HCT116 (cell line): Measurements from ENCODE around the gene EHD1.

Experiments used
- CTCF ChIP-seq, 3 experiments: fragments of 200-600 bp in 1 of 3; sonication (generic) in 1 of 3; IDR thresholded peaks in 2 of 3; conservative IDR thresholded peaks in 1 of 3; 2 replicates each; pipeline ENCODE4 v1.5.1; 2012 to 2017; ENCODE audit warnings: low read depth in 2 of 3, low read length in 2 of 3, antibody characterized with exemption in 1 of 3, borderline replicate concordance in 1 of 3, control low read depth in 1 of 3, mild to moderate bottlenecking in 1 of 3, mixed read lengths in 1 of 3, mixed run types in 1 of 3, moderate library complexity in 1 of 3; ENCODE audit not compliant: insufficient read depth in 1 of 3
- EZH2 ChIP-seq: fragments of 200-600 bp; sonication (generic); IDR thresholded peaks from 2 replicates; pipeline ENCODE4 v1.6.1; 2017; ENCODE audit warnings: antibody characterized with exemption, mixed run types
- EZH2phosphoT487 ChIP-seq: fragments of 200-600 bp; IDR thresholded peaks from 2 replicates; pipeline ENCODE4 v1.6.1; 2018; ENCODE audit warnings: antibody characterized with exemption, borderline replicate concordance
- JUND ChIP-seq: IDR thresholded peaks from 2 replicates; pipeline ENCODE4 v1.6.1; 2012
- MAX ChIP-seq: IDR thresholded peaks from 2 replicates; pipeline ENCODE4 v1.6.1; 2012
- POLR2A ChIP-seq: IDR thresholded peaks from 2 replicates; pipeline ENCODE4 v1.7.0; 2011; ENCODE audit warnings: borderline replicate concordance; ENCODE audit not compliant: insufficient read depth, insufficient read length; ENCODE audit errors: extremely low read depth
- YY1 ChIP-seq: IDR thresholded peaks from 2 replicates; pipeline ENCODE4 v1.6.1; 2011; ENCODE audit warnings: low read length, low read depth, moderate library complexity, mild to moderate bottlenecking; ENCODE audit not compliant: insufficient replicate concordance; ENCODE audit errors: extremely low read depth
- ZBTB33 ChIP-seq: IDR thresholded peaks from 2 replicates; pipeline ENCODE4 v1.6.1; 2011; ENCODE audit warnings: mild to moderate bottlenecking, low read length, moderate library complexity; ENCODE audit not compliant: insufficient replicate concordance; ENCODE audit errors: extremely low read depth
- ZNF274 ChIP-seq: fragments of 200-500 bp; sonication (Bioruptor generic); IDR thresholded peaks from 2 replicates; pipeline ENCODE4 v1.6.1; 2014; ENCODE audit warnings: mild to moderate bottlenecking, low read depth, low read length, inconsistent platforms

GRCh38 chr11:64826062-64826461 lies 52.4 kb downstream of the EHD1 start:
- TF ChIP-seq CTCF (IDR thresholded peaks at IDR 0.05 in 2 of 3, conservative IDR thresholded peaks at IDR 0.05 in 1 of 3; ENCODE audit: borderline replicate concordance in 1 of 3, insufficient read depth in 1 of 3, low read depth in 2 of 3, low read length in 2 of 3): no peak
- no peak for TF ChIP-seq EZH2phosphoT487
- TF ChIP-seq POLR2A: no peak
- TF ChIP-seq EZH2: no peak
- TF ChIP-seq ZNF274: no peak
- no peak for TF ChIP-seq MAX
- TF ChIP-seq ZBTB33: no peak
- no peak for TF ChIP-seq JUND
- TF ChIP-seq YY1: no peak
